ENCODE results near the gene IGSF21.

- TF ChIP-seq CTCF (IDR thresholded peaks at IDR 0.05; ENCODE audit: low read depth, low read length, poor library complexity, severe bottlenecking) (no peak), EZH2phosphoT487 (IDR thresholded peaks at IDR 0.05; ENCODE audit: borderline replicate concordance, low read length) (no peak)
Measured at GRCh38 chr1:18069903-18070302, 37.7 kb upstream of the IGSF21 start.
